Right renal cortex interstitium (tissue), 3 donors: Measurements from ENCODE around the gene HLA-DRB1. TPM values are rescaled to one million over a fixed set of nuclear protein-coding genes. Genes with fewer than 3 reads are reported as not detected.
"Not testable (repeated sequence)": the region's sequence is repeated elsewhere in the genome, so short reads cannot be mapped to it uniquely, and the experiment has no call there.

Experiments used
- DNase-seq, 3 donors: peaks; one replicate each; pipeline ENCODE4 v3.0.0-alpha.2; 2013; ENCODE audit warnings: low read depth in 3 of 3, low spot score in 2 of 3
- polyA plus RNA-seq, 3 donors: library from polyadenylated mRNA; unstranded; fragments of 120-200 nt; gene quantifications; one replicate each; pipeline ENCODE4 v1.2.1, GENCODE V29; 2013; ENCODE audit not compliant: insufficient read length in 3 of 3

HLA-DRB1 gene
- polyA plus RNA-seq, 3 donors, result 45.9 to 71.5 (median 49.3) TPM

- DNase-seq, result no peak
These were observed 24.1 kb downstream of the HLA-DRB1 start for GRCh38 chr6:32565511-32565910.

DNA sequence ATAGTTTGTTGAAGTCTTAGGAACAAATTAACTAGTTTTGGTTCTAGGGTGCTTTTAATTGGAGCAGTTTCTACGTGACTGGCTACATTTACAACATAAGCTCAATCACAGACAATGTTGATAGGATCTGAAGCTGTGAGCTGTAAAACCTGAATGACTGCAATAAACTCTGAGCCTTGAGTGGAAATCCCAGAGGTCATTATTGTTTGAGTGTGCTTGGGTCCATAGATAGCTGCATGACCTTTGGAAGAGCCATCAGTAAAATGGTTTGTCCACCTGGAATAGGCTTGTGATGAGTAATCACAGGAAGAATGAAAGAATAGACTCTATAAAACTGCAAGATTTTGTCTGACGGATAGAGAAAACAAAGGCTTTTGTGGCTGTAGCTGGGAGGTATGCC is 26.7 kb downstream of the HLA-DRB1 start:
- DNase-seq, result no peak

GRCh38 chr6:32559747-32560146 is 29.9 kb downstream of the HLA-DRB1 start:
- DNase-seq, result no peak

- no peak for DNase-seq
These were observed 31.1 kb downstream of the HLA-DRB1 start for GRCh38 chr6:32558426-32559057.

GRCh38 chr6:32554116-32554965 is 35.3 kb downstream of the HLA-DRB1 start:
- DNase-seq, result no peak

DNA sequence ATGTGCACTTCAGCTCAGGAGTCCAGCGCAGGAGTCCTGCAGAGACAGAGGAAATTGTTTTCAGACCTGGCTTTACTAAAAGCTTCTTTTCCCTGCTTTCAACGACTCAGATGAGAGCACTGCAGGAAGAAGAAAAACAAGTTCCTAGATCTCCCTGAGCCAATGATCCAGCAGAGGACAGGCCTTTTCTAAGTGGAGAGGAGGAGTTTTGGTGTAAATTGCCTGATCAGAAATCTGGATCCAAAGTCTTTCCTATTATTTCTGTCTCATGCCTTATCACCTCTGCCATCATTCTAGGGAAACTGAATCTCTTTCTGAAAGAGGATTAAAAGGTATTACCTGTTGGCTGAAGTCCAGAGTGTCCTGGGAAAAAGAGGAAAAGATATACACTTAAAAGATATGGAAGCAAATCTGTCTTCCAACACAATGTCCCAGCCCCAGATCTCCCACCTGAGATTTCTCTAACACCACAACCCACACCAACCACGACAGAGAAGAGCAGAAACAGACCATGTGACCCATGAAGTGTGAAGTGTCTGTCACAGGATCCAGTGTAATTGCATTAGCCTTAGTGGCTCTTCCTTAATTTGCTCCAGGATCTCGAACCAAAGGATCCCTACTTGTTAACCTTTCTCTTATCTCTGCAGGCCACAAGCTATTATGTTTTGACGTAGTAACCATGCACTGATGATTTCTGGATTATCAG is 36.5 kb downstream of the HLA-DRB1 start:
- DNase-seq, result no peak

- no peak for DNase-seq
These were observed 38.2 kb downstream of the HLA-DRB1 start for GRCh38 chr6:32551410-32551809.

DNA sequence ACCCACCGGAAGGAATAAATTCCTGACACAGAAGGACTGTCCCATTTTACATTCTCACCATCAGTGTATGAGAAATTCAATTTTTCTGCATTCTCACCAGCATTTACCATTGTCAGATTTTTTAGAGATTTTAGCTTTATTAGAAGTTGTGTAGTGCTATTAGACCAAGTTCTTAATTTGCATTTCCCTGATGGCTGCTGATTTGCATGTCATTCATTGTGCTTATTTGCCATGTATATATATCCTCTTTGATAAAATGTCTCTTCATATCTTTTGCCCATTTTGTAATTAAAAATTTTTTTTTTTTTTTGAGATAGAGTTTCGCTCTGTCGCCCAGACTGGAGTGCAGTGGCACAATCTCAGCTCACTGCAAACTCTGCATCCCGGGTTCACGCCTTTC is 49.8 kb downstream of the HLA-DRB1 start:
- no peak for DNase-seq

- DNase-seq, result not testable (repeated sequence)
These were observed 59.2 kb downstream of the HLA-DRB1 start for GRCh38 chr6:32530431-32530793.

DNA sequence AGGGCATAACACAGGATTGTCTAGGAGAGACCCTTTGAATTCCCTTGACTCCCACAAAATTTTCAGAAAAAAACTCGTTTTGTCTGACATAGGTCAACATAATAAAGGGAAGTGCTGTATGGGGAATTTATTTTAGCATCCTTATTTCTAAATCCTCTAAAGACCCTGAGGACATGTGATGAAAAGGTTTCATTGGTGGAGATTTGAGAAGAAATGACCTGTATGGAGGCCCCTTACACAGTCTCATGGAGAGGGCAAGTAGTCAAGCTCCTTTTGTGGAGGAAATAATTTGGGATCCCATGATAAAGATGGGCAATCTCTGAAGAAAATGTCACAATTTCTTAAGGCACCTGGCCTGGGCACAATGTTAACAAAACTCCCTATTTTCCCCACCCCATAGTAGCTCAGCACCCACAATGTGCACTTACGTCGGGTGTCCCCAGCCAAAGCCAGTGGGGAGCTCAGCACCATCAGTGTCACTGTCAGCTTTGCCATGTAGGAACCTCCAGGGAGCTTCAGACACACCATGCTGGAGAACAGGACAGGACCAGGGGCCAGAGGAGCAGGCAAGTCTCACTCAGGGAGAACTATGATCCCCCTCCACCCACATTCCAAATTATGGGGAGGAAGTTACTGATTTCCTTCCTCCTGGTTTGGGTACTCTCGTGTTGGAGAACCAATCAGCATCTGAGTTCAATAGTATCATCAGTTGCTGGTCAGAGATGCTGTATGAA is 59.8 kb downstream of the HLA-DRB1 start, which contains the start of gene HLA-DRB5:
HLA-DRB5 (minus strand) TSS at position 591 of the 734 bp plus-strand sequence; CDS start at position 528, 63 bp downstream.
- DNase-seq, result no peak

Other genes starting within 250 kb of the HLA-DRB1 start
- not detected for gene TSBP1, start 217.9 kb downstream of the HLA-DRB1 start, polyA plus RNA-seq
- 1 to 10 TPM in 1 of 3 donors, under 1 TPM in 2; 0.16 to 1.3 (median 0.37) TPM for gene BTNL2, start 182.7 kb downstream of the HLA-DRB1 start, polyA plus RNA-seq
- 100 to 1,000 TPM in 2 of 3 donors, 10 to 100 TPM in 1; 91.8 to 110 (median 108) TPM for gene HLA-DRA, start 150.0 kb downstream of the HLA-DRB1 start, polyA plus RNA-seq
- 10 to 100 TPM; 11.1 to 54.5 (median 15.3) TPM for gene HLA-DRB5, start 59.6 kb downstream of the HLA-DRB1 start, polyA plus RNA-seq
- gene HLA-DQA1, start 47.6 kb upstream of the HLA-DRB1 start, polyA plus RNA-seq, result 1 to 10 TPM; 3.3 to 7.4 (median 4.5) TPM
- gene HLA-DQB1, start 76.8 kb upstream of the HLA-DRB1 start, polyA plus RNA-seq, result 1 to 10 TPM; 4.3 to 7.7 (median 5.1) TPM
- gene HLA-DQA2, start 151.5 kb upstream of the HLA-DRB1 start, polyA plus RNA-seq, result under 1 TPM in 1 of 3 donors, not detected in 2; 0.34 TPM
- 1 to 10 TPM in 1 of 3 donors, under 1 TPM in 1, not detected in 1; 0.72 to 1.3 TPM for gene HLA-DQB2, start 173.7 kb upstream of the HLA-DRB1 start, polyA plus RNA-seq
- under 1 TPM in 2 of 3 donors, not detected in 1; 0.17 to 0.26 TPM for gene HLA-DOB, start 227.2 kb upstream of the HLA-DRB1 start, polyA plus RNA-seq
- 10 to 100 TPM; 10.2 to 12.4 (median 11.9) TPM for gene TAP2, start 248.9 kb upstream of the HLA-DRB1 start, polyA plus RNA-seq